GM12874 (cell line): ENCODE data around the gene COL6A1.

Experiments
- CTCF ChIP-seq: IDR thresholded peaks from 2 replicates; pipeline ENCODE4 v1.5.1; 2011; ENCODE audit warnings: low read depth, mild to moderate bottlenecking, control low read depth, low read length, moderate library complexity; ENCODE audit not compliant: insufficient read depth

The COL6A1 gene

GRCh38 chr21:46051379-46051770 lies 69.8 kb downstream of the COL6A1 start:
- no peak for TF ChIP-seq CTCF

GRCh38 chr21:46051821-46052675 lies 70.5 kb downstream of the COL6A1 start:
- no peak for TF ChIP-seq CTCF

GRCh38 chr21:46052703-46053651 lies 71.4 kb downstream of the COL6A1 start:
- no peak for TF ChIP-seq CTCF

- TF ChIP-seq CTCF = no peak
These were observed 72.5 kb downstream of the COL6A1 start for GRCh38 chr21:46054031-46054430.

GRCh38 chr21:46054451-46054881 lies 72.9 kb downstream of the COL6A1 start:
- TF ChIP-seq CTCF = no peak
